Esophagus squamous epithelium (tissue), 5 donors: ENCODE results near the gene RYR3. TPM values are rescaled to one million over a fixed set of nuclear protein-coding genes. Genes with fewer than 3 reads are reported as not detected.

Experiments used
- DNase-seq: peaks from one replicate; lab custom pipeline; 2025; lab: John Stamatoyannopoulos, UW
- H3K27ac ChIP-seq, 4 donors: fragments of 200-600 bp; sonication (generic); one replicate each; pipeline ENCODE4 v1.5.1; 2016 to 2019; ENCODE audit warnings: mild to moderate bottlenecking in 1 of 4
- H3K27me3 ChIP-seq, 4 donors: fragments of 200-600 bp; sonication (generic); 1 replicate in 3 of 4; 2 replicates in 1 of 4; pipeline versions ENCODE4 v1.5.1 to v1.6.0; 2017 to 2021; ENCODE audit warnings: antibody characterized with exemption in 1 of 4
- H3K36me3 ChIP-seq, 3 donors: fragments of 200-600 bp; sonication (generic); one replicate each; pipeline ENCODE4 v1.5.1; 2016 to 2019
- H3K4me1 ChIP-seq, 3 donors: fragments of 200-600 bp; sonication (generic); one replicate each; pipeline ENCODE4 v1.5.1; 2017 to 2019
- H3K4me3 ChIP-seq, 4 donors: fragments of 200-600 bp; sonication (generic); 1 replicate in 3 of 4; 2 replicates in 1 of 4; pipeline ENCODE4 v1.5.1; 2016 to 2019; ENCODE audit warnings: mild to moderate bottlenecking in 2 of 4, moderate library complexity in 1 of 4
- H3K9me3 ChIP-seq, 3 donors: fragments of 200-600 bp; sonication (generic); one replicate each; pipeline ENCODE4 v1.5.1; 2016 to 2019
- CTCF ChIP-seq, 6 experiments: fragments of 450-650 bp in 4 of 6; fragments of 200-600 bp in 2 of 6; sonication (generic) in 2 of 6; IDR thresholded peaks; one replicate each; pipeline ENCODE4 v1.5.1; 2016 to 2019; ENCODE audit warnings: antibody characterized with exemption in 6 of 6, mild to moderate bottlenecking in 4 of 6, moderate library complexity in 4 of 6
- POLR2A ChIP-seq, 4 donors: fragments of 450-650 bp; IDR thresholded peaks; one replicate each; pipeline ENCODE4 v1.6.1; 2017; ENCODE audit warnings: antibody characterized with exemption in 4 of 4, mild to moderate bottlenecking in 4 of 4, moderate library complexity in 3 of 4
- WGBS, 2 donors: methylation state at CpG; one replicate each; pipeline ENCODE4 v1.1.5; 2018; 5-methylcytosine and 5-hydroxymethylcytosine counted together
- intact Hi-C: fragments of 100-400 bp; cut with DNase I; formaldehyde crosslinking; loops from one replicate; pipeline ENCODE4 v1.15.0; 2022
- total RNA-seq, 4 donors: library from RNA; depleted of rRNA; stranded (reverse); fragments of >200 nt; gene quantifications; one replicate each; pipeline ENCODE4 v1.1.0, GENCODE V29; 2016
- donor health status: DM: yes; HTN: yes; CAD: no.

The RYR3 gene
- total RNA-seq, 4 donors from 2014 or later, result 0.15 to 4.2 (median 0.43) TPM

- TF ChIP-seq CTCF (IDR thresholded peaks at IDR 0.05) (no peak), POLR2A (IDR thresholded peaks at IDR 0.05) (no peak)
- no peaks in the 10 kb centered on the region for H3K36me3 ChIP-seq
- DNase-seq, result no peak
- 83 to 95% methylated on average over 7 of the region's 7 CpGs for WGBS, 2 donors
- no peaks in the 10 kb centered on the region for H3K9me3 ChIP-seq
- H3K4me1 ChIP-seq, result no peaks in the 10 kb centered on the region
- H3K27me3 ChIP-seq, result no peaks in the 10 kb centered on the region
- H3K4me3 ChIP-seq, result no peak overlapping the region
- intact Hi-C loops, result no loop called here
- no peak overlapping the region for H3K27ac ChIP-seq
Observed at GRCh38 chr15:33831646-33832045, 520.9 kb downstream of the RYR3 start.

- Histone ChIP-seq H3K4me1 (peaks cover 0 to 5% (median 0%) of the 10 kb centered on the region in 3 donors), H3K27me3 (peaks cover 0 to 4% (median 0%) of the 10 kb centered on the region in 4 donors)
- intact Hi-C loops, result no loop called here
Observed at GRCh38 chr15:33834892-33835743, 524.4 kb downstream of the RYR3 start.

GRCh38 chr15:33837294-33837693 lies 526.5 kb downstream of the RYR3 start:
- no peak overlapping the region for H3K4me3 ChIP-seq
- whole genome bisulfite sequencing, 2 donors, result 22 to 42% methylated on average over 1 of the region's 1 CpG
- H3K9me3 ChIP-seq, result no peaks in the 10 kb centered on the region
- peaks cover 0 to 14% (median 0%) of the 10 kb centered on the region in 4 donors for H3K27me3 ChIP-seq
- no peaks in the 10 kb centered on the region for H3K36me3 ChIP-seq
- no peak overlapping the region for H3K27ac ChIP-seq
- H3K4me1 ChIP-seq, result peaks cover 0 to 5% (median 0%) of the 10 kb centered on the region in 3 donors
- DNase-seq, result no peak
- intact Hi-C loops, result no loop called here
- TF ChIP-seq POLR2A (IDR thresholded peaks at IDR 0.05), result no peak
- TF ChIP-seq CTCF (IDR thresholded peaks at IDR 0.05), result no peak

More at GRCh38 chr15:33834892-33835743, 524.4 kb downstream of the RYR3 start:
- H3K27ac ChIP-seq, result no peak overlapping the region
- no peak for TF ChIP-seq CTCF (IDR thresholded peaks at IDR 0.05)
- no peak for TF ChIP-seq POLR2A (IDR thresholded peaks at IDR 0.05)
- H3K9me3 ChIP-seq, result no peaks in the 10 kb centered on the region
- H3K4me3 ChIP-seq, result no peak overlapping the region
- DNase-seq, result no peak
- H3K36me3 ChIP-seq, result no peaks in the 10 kb centered on the region
- 33 to 44% methylated on average over 5 to 8 of the region's 9 CpGs for WGBS, 2 donors

GRCh38 chr15:33839540-33839939 lies 528.8 kb downstream of the RYR3 start:
- H3K4me3 ChIP-seq, result no peak overlapping the region
- DNase-seq, result no peak
- peaks cover 0 to 5% (median 0%) of the 10 kb centered on the region in 3 donors for H3K4me1 ChIP-seq
- intact Hi-C loops, result no loop called here
- no peaks in the 10 kb centered on the region for H3K36me3 ChIP-seq
- TF ChIP-seq CTCF (IDR thresholded peaks at IDR 0.05) (no peak), POLR2A (IDR thresholded peaks at IDR 0.05) (no peak)
- H3K27me3 ChIP-seq, result peaks cover 0 to 34% (median 0%) of the 10 kb centered on the region in 4 donors
- no peak overlapping the region for H3K27ac ChIP-seq
- 48 to 74% methylated on average over 2 of the region's 2 CpGs for WGBS, 2 donors
- no peaks in the 10 kb centered on the region for H3K9me3 ChIP-seq

GRCh38 chr15:33840615-33841014 lies 529.8 kb downstream of the RYR3 start:
- Histone ChIP-seq H3K27ac (no peak overlapping the region), H3K36me3 (no peaks in the 10 kb centered on the region), H3K4me3 (no peak overlapping the region), H3K27me3 (peaks cover 0 to 42% (median 0%) of the 10 kb centered on the region in 4 donors), H3K9me3 (no peaks in the 10 kb centered on the region), H3K4me1 (peaks cover 0 to 5% (median 0%) of the 10 kb centered on the region in 3 donors)
- DNase-seq, result no peak
- WGBS, 2 donors, result 87 to 92% methylated on average over 3 of the region's 3 CpGs
- intact Hi-C loops, result no loop called here
- TF ChIP-seq CTCF (IDR thresholded peaks at IDR 0.05) (no peak), POLR2A (IDR thresholded peaks at IDR 0.05) (no peak)
